PC-9 (cell line): ENCODE results near the gene CYLD.

Experiments
- CTCF ChIP-seq: fragments of 200-600 bp; sonication (generic); conservative IDR thresholded peaks from 2 replicates; pipeline ENCODE4 v1.6.1; 2017; ENCODE audit warnings: mixed run types, antibody characterized with exemption, mild to moderate bottlenecking, moderate library complexity
- EZH2 ChIP-seq: fragments of 200-600 bp; sonication (generic); IDR thresholded peaks from 2 replicates; pipeline ENCODE4 v1.8.0; 2017; ENCODE audit warnings: antibody characterized with exemption, low read depth

DNA sequence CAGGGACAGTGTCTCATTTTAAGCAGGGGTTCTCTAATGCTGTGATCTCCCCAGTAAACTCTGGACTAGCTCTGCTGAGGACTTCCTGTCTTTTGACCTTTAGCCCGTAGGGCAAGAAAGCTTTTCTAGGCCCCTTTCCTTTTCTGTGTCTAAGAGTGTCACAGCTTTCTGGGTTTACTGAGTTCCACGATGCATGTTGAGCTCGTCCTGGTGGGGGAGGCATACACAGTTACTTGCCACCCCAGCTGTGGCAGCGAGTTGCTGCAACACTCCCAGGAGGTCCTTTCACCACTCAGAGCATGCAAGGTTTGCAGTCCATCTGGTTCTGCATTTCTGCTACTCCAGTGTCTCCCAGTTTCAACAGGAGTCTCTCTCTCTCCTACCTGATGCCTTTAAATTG is 24.8 kb upstream of the CYLD start:
- no peak for TF ChIP-seq CTCF
- TF ChIP-seq EZH2: no peak
